HCT116 (cell line): ENCODE measurements around the gene TMEM115. TPM values are rescaled to one million over a fixed set of nuclear protein-coding genes. Genes with fewer than 3 reads are reported as not detected.

Source experiments
- ATAC-seq: fragments of 200-7000 bp; cut with Tn5 transposase; 2 replicates; pipeline ENCODE4 v1.9.1; 2020; ENCODE audit warnings: mild to moderate bottlenecking, moderate library complexity
- BruUV-seq: library from RNA; stranded (reverse); fragments of 400-500 nt; replicated peaks from 2 replicates; lab custom pipeline; 2021; lab: Mats Ljungman, UMichigan
- CTCF ChIA-PET: fragments of 300-600 bp; sonication (Branson Sonifier 250); formaldehyde crosslinking; loops from one replicate; lab custom pipeline; 2021; ENCODE audit warnings: antibody characterized with exemption; lab: Charles Lee
- POLR2A ChIA-PET: fragments of 300-600, 350-600 bp; sonication (Branson Sonifier 250); formaldehyde crosslinking; loops from one replicate; lab custom pipeline; 2021; ENCODE audit warnings: antibody characterized with exemption; lab: Charles Lee
- RAD21 ChIA-PET, 2 experiments: fragments of 300-600 bp; sonication (Branson Sonifier 250); formaldehyde crosslinking; loops; one replicate each; lab custom pipeline; 2023; ENCODE audit warnings: low total read pairs in 2 of 2; ENCODE audit not compliant: uncharacterized antibody in 2 of 2, unreplicated experiment in 2 of 2, low non-redundant PET in 1 of 2; lab: Charles Lee
- DNase-seq: peaks from one replicate; pipeline ENCODE4 v3.0.0-alpha.2; 2010; ENCODE audit warnings: low read depth, low spot score
- H2AFZ ChIP-seq: fragments of 200-600 bp; shearing (Covaris generic), sonication (generic); 2 replicates; pipeline ENCODE4 v1.6.1; 2017; ENCODE audit warnings: low read depth, mixed run types, mixed read lengths, antibody characterized with exemption, low read length; ENCODE audit not compliant: poor library complexity, severe bottlenecking
- H3K27ac ChIP-seq: 2 replicates; pipeline ENCODE4 v1.5.1; 2012; ENCODE audit warnings: low read depth, low read length
- H3K27me3 ChIP-seq: fragments of 200-600 bp; sonication (generic); 2 replicates; pipeline ENCODE4 v1.6.1; 2016; ENCODE audit warnings: mixed run types, low read length, mixed read lengths; ENCODE audit not compliant: insufficient read depth
- H3K36me3 ChIP-seq, 2 experiments: fragments of 200-500 bp in 1 of 2; fragments of 200-600 bp in 1 of 2; sonication (Bioruptor generic) in 1 of 2; sonication (generic) in 1 of 2; 2 replicates each; pipeline versions ENCODE4 v1.5.1 to v1.6.1; 2014 to 2016; ENCODE audit warnings: low read length in 2 of 2, inconsistent platforms in 1 of 2, mixed read lengths in 1 of 2, mixed run types in 1 of 2; ENCODE audit not compliant: insufficient read depth in 2 of 2, control insufficient read depth in 1 of 2
- H3K4me1 ChIP-seq, 2 experiments: fragments of 200-600 bp in 1 of 2; sonication (generic) in 1 of 2; 2 replicates each; pipeline versions ENCODE4 v1.5.1 to v1.6.1; 2012 to 2017; ENCODE audit warnings: low read length in 2 of 2, inconsistent platforms in 1 of 2, mild to moderate bottlenecking in 1 of 2, mixed read lengths in 1 of 2, mixed run types in 1 of 2, moderate library complexity in 1 of 2; ENCODE audit not compliant: insufficient read depth in 2 of 2, control insufficient read depth in 1 of 2
- H3K4me2 ChIP-seq: fragments of 200-600 bp; sonication (generic); 2 replicates; pipeline ENCODE4 v1.6.1; 2017; ENCODE audit warnings: mixed run types, low read length, mixed read lengths
- H3K4me3 ChIP-seq, 2 experiments: fragments of 200-600 bp in 1 of 2; sonication (generic) in 1 of 2; replicated peaks in 1 of 2; 2 replicates each; pipeline ENCODE4 v1.5.1; 2011 to 2016; ENCODE audit warnings: low read length in 2 of 2, control low read depth in 1 of 2, low read depth in 1 of 2, mild to moderate bottlenecking in 1 of 2, mixed read lengths in 1 of 2, mixed run types in 1 of 2
- H3K79me2 ChIP-seq: fragments of 200-600 bp; sonication (generic); 2 replicates; pipeline ENCODE4 v1.6.1; 2017; ENCODE audit warnings: mild to moderate bottlenecking, mixed run types, low read length, moderate library complexity, mixed read lengths; ENCODE audit not compliant: insufficient read depth
- H3K9ac ChIP-seq: fragments of 200-600 bp; sonication (generic); 2 replicates; pipeline ENCODE4 v1.6.1; 2016; ENCODE audit warnings: low read length, mixed read lengths
- H3K9me2 ChIP-seq: fragments of 200-600 bp; sonication (generic), shearing (Covaris generic); 2 replicates; pipeline ENCODE4 v1.6.1; 2017; ENCODE audit warnings: mixed run types, mild to moderate bottlenecking, moderate library complexity; ENCODE audit not compliant: insufficient read depth
- H3K9me3 ChIP-seq, 2 experiments: fragments of 200-500 bp in 1 of 2; fragments of 200-600 bp in 1 of 2; sonication (Bioruptor generic) in 1 of 2; sonication (generic) in 1 of 2; 2 replicates each; pipeline ENCODE4 v1.6.1; 2014 to 2017; ENCODE audit warnings: low read length in 2 of 2, mixed read lengths in 2 of 2, inconsistent platforms in 1 of 2, low read depth in 1 of 2, mild to moderate bottlenecking in 1 of 2, mixed run types in 1 of 2, moderate library complexity in 1 of 2; ENCODE audit not compliant: control insufficient read depth in 1 of 2, insufficient read depth in 1 of 2
- H4K20me1 ChIP-seq: fragments of 200-600 bp; sonication (generic), shearing (Covaris generic); 2 replicates; pipeline ENCODE4 v1.6.1; 2017; ENCODE audit warnings: mixed run types, mild to moderate bottlenecking, moderate library complexity; ENCODE audit not compliant: insufficient read depth
- CBX3 ChIP-seq: IDR thresholded peaks from 2 replicates; pipeline ENCODE4 v1.6.1; 2012; ENCODE audit warnings: low read depth
- CEBPB ChIP-seq: IDR thresholded peaks from 2 replicates; pipeline ENCODE4 v1.6.1; 2012; ENCODE audit warnings: low read depth
- EGR1 ChIP-seq: IDR thresholded peaks from 2 replicates; pipeline ENCODE4 v1.6.1; 2012; ENCODE audit warnings: low read depth
- EZH2phosphoT487 ChIP-seq: fragments of 200-600 bp; IDR thresholded peaks from 2 replicates; pipeline ENCODE4 v1.6.1; 2018; ENCODE audit warnings: antibody characterized with exemption, borderline replicate concordance
- POLR2A ChIP-seq: IDR thresholded peaks from 2 replicates; pipeline ENCODE4 v1.7.0; 2011; ENCODE audit warnings: borderline replicate concordance; ENCODE audit not compliant: insufficient read depth, insufficient read length; ENCODE audit errors: extremely low read depth
- POLR2AphosphoS5 ChIP-seq: IDR thresholded peaks from 2 replicates; pipeline ENCODE4 v1.6.1; 2011; ENCODE audit warnings: mild to moderate bottlenecking, low read depth, low read length, moderate library complexity
- REST ChIP-seq: IDR thresholded peaks from 2 replicates; pipeline ENCODE4 v1.6.1; 2012; ENCODE audit warnings: low read depth
- SP1 ChIP-seq: IDR thresholded peaks from 2 replicates; pipeline ENCODE4 v1.6.1; 2012; ENCODE audit warnings: low read depth
- ZBTB33 ChIP-seq: IDR thresholded peaks from 2 replicates; pipeline ENCODE4 v1.6.1; 2011; ENCODE audit warnings: mild to moderate bottlenecking, low read length, moderate library complexity; ENCODE audit not compliant: insufficient replicate concordance; ENCODE audit errors: extremely low read depth
- ZNF274 ChIP-seq: fragments of 200-500 bp; sonication (Bioruptor generic); IDR thresholded peaks from 2 replicates; pipeline ENCODE4 v1.6.1; 2014; ENCODE audit warnings: mild to moderate bottlenecking, low read depth, low read length, inconsistent platforms
- intact Hi-C: fragments of 100-400 bp; cut with micrococcal nuclease; formaldehyde crosslinking; loops from 2 replicates; pipeline ENCODE4 v1.10.0; 2022
- total RNA-seq: library from RNA; stranded (reverse); gene quantifications from one replicate; pipeline ENCODE4 v1.2.1, GENCODE V29; 2021; ENCODE audit not compliant: unreplicated experiment

The TMEM115 gene
- total RNA-seq, 1 experiment from 2014 or later: 24.6 TPM

- H4K20me1 ChIP-seq: no peaks in the 10 kb centered on the region
- TF ChIP-seq EGR1 (no peak), POLR2A (no peak), CEBPB (no peak), SP1 (no peak), POLR2AphosphoS5 (no peak), ZBTB33 (no peak), REST (no peak), EZH2phosphoT487 (no peak), CBX3 (no peak), ZNF274 (no peak)
- intact Hi-C loops: no loop called here
- ATAC-seq (no peak), DNase-seq (no peak)
- H3K36me3 ChIP-seq: peaks cover 2 to 17% of the 10 kb centered on the region in 2 experiments; a peak in 1 of 4 replicates
- H3K4me1 ChIP-seq: peaks cover 65 to 94% of the 10 kb centered on the region in 2 experiments
- H3K9me2 ChIP-seq: no peaks in the 10 kb centered on the region
- BruUV-seq: no TSS peak
- H3K4me2 ChIP-seq: peak overlapping the region; percentile 92
- ChIA-PET POLR2A (no interaction called here), RAD21 (interaction anchor here in 1 of 2 experiments (0.8 to 1.5 kb wide), 2 partner anchors 19 kb away, joined by 3 to 4 read pairs; partner anchors contain the start of genes HYAL3 and NAA80), CTCF (interaction anchor here (0.7 to 1.6 kb wide), 3 partner anchors 15 to 19 kb away, joined by 3 to 5 read pairs (median 3); partner anchors contain the start of genes HYAL1, HYAL3 and NAA80)
- H2AFZ ChIP-seq: no peak overlapping the region
- no peaks in the 10 kb centered on the region for H3K27me3 ChIP-seq
- peak overlapping the region; percentile 65 for H3K9ac ChIP-seq
- H3K9me3 ChIP-seq: no peaks in the 10 kb centered on the region
- H3K27ac ChIP-seq: peak overlapping the region; percentile 98
- peaks cover 51% of the 10 kb centered on the region for H3K79me2 ChIP-seq
- peak overlapping the region in 1 of 2 experiments; percentile 46; a peak in 2 of 4 replicates for H3K4me3 ChIP-seq
Measured at GRCh38 chr3:50318163-50318562, 41.2 kb downstream of the TMEM115 start.
